ENCODE data around the gene MTG2.

DNA sequence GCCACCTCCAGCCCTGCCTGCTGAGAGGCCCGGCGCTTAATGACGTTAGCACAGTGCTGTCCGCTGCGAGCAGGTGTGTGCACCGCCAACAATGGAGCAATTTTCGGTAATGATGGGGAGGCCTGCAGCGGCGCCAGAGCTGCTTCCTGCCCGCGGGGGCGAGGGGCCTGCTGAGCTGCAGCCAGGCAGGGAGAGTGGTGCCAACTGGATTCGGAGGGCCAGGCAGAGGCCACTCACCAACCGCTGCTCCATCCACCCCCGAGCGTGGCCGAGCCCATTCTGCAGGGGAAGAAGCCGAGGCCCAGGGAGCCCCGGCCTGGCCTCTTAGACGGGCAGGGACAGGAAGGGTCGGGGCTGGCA is 27.6 kb downstream of the MTG2 start:
- TF ChIP-seq CTCF (IDR thresholded peaks at IDR 0.05) (no peak), POLR2A (IDR thresholded peaks at IDR 0.05) (no peak)
